Epithelial cell of prostate (primary cell): ENCODE measurements around the gene RORC.
A peak's percentile ranks its signal among the peaks of the same experiment; 100 is the strongest.

Experiments
- DNase-seq: peaks from one replicate; pipeline ENCODE4 v3.0.0-alpha.2; 2011; ENCODE audit warnings: low read depth, low spot score
- H3K27ac ChIP-seq: fragments of 450-650 bp; 2 replicates; pipeline ENCODE4 v1.5.1; 2017; ENCODE audit warnings: mild to moderate bottlenecking

RORC gene

DNA sequence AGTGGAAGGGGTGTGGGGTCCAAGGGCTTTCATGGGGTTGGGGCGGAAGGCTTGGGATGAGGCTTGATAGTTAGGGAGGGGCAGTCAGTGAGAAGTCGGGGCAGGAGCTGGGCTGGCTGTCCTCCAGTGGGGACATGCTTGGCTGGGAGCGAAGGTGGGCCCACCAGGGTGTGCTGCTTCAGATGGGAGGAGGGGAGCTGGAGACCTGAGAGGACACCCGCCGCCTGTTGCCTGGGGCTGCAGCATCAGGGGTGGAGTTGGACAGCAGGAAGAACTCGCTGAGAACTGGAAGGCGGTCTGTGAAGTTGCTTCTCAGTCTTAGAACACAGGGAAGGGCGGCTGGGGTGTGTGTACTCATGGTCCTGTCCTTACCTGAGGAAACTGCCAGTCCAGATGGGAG is 20.3 kb upstream of the RORC start:
- H3K27ac ChIP-seq, result no peak overlapping the region
- DNase-seq, result no peak

DNA sequence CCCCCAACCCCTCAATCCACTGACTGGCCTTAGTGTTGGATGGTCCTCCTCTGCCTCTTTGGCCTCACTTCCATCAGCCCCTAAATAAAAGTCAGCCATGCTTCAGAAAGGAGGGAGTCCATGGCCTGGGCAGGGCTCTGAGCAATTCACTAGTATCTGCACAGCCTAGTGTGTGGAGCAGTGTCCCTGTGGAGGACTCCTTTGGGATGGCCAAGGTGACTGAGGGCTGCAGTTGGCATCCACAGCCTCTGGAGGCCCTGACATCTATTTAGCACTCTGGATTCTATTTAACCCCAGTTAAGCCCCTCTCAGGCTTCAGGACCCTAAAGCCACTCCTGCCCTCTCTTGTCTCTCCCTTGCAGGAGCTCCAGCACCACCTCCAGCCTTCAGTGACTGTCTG is 18.3 kb upstream of the RORC start:
- no peak overlapping the region for H3K27ac ChIP-seq
- DNase-seq, result no peak

DNA sequence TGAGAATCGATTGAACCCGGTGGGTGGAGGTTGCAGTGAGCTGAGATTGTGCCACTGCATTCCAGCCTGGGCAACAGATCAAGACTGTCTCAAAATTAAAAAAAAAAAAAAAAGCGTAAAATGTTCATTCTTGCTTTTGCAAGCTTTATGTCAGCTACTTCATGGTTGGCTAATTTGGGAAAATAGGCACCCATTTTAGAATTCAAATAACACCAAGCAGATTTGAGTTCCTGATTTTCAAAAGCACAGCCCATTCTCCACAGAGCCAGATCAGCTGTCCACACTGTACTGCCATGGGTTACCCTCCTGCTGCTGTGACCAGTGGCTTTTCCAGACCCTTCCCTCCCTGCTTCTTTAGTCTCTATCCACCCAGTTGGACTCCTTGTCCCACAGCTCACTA is 17.5 kb upstream of the RORC start:
- DNase-seq, result no peak
- H3K27ac ChIP-seq, result no peak overlapping the region

DNA sequence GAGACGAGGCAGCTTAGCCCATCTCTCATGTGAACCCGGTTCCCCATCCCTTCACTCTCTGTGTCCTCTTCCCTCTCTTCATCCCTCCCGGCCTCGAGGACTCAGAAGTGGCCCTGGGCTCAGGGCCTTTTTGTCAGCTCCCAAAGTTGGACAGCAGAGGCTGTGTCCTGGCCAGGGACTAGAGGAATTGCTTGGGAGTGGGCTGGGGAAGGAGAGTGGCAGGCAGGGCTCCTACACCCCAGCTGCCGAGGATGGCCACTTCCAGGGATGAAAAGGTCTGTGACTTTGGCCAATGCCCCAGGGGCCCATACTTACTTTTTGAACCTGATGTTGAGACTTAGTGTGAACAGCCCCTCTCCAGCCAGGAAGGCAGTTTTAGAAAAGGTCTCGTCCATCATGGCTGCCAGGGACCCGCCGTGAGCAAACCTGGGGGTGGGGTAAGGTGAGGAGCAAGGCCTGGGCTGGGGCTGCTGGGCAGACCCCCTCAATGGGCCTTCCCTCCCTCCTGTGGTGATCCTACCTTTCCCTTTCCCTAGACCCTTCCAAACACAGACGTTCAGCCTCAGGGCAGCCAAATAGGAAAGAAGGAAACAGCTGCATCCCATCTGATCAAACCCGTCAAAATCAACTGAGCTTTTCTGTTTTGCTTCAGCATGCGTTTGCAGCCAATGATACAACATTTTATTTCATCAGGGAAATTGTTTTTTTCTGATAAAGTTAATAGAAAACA is 16.4 kb upstream of the RORC start:
- no peak for DNase-seq
- H3K27ac ChIP-seq, result no peak overlapping the region

DNA sequence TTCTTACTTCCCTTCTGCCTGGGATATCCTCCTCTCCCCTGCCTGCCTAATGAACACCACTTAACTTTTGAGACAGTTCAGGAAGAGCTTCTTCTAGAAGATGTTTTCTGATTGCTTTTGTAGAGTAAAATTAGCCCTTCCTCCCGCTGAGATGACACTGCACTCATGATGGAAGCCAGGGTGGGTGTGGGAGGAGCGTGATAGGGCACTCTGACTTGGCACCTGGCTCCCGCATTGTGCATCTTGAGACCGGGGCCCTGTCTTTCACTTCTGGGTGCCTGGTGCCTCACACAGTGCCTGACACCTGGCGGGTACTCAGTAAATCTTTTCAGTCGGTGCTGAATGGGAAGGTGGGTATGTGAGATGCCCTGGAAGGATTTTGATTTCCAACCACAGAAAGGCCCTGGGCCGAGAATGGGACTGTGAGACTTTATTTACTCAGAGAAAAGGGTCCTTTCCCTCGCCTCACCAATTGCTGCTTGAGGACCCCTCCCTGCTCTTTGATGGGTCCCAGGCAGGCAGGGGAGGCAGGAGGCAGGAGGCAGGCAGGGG is 15.2 kb upstream of the RORC start:
- no peak for DNase-seq
- H3K27ac ChIP-seq, result no peak overlapping the region

DNA sequence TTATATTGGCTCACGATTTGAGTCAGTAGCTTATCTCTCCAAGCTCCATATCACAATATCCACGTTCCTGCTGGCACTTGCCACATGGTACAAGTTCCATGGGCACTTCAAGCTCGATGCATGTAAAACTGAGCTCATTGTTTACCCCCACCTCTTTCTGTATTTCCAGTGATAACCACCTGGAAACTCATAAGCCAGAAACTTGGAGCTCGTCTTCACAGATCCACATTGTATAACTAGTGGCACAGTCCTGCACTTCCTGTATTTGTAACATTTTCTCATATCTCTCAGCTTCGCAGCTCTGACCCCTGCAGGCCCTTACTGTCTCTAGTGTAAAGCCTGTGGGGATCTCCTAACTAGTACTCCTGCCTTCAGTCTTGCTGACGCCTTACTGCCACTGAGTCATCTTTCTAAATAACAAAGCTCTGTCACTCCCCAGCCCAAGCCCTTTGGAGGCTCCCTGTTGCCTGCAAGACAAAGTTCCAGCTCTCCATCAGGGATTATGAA is 14.5 kb upstream of the RORC start:
- no peak for DNase-seq
- no peak overlapping the region for H3K27ac ChIP-seq

DNA sequence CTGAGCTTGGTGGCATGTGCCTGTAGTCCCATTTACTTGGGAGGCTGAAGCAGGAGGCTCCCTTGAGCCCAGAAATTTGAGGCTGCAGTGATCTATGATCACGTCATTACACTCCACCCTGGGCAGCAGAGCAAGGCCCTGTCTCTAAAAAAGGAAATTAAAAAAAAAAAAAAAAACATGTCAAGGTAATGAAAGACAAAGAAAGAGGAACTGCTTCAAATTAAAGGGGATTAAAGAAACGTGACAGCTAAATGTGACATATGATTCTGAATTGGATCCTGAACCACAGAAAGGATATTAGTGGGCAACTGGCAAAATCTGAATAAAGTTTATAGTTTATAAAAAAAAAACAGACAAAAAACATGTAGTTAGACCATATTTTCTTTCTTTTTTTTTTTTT is 11.8 kb upstream of the RORC start:
- DNase-seq, result no peak

DNA sequence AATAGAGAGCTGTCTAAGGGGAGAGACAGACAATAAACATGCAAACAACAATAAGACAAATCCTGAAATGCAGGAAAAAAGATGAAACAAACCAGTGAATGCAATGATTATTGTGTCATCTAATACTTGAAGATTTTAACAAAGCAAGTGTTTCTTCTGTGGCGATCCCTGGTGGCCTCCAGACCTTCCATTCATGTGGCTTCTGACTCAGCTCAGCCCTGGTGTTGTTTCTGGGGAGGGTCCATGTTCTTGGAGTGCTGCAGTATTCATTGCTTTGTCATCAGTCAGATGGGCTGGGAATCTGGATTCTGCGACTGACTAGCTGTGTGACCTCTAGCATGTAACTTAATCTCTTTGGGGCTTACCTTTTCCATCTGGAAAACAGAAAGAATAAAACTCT is 9.5 kb upstream of the RORC start:
- DNase-seq, result no peak
- peak overlapping the region; percentile 86 for H3K27ac ChIP-seq

More for the DNA sequence above, 11.8 kb upstream of the RORC start:
- no peak overlapping the region for H3K27ac ChIP-seq

DNA sequence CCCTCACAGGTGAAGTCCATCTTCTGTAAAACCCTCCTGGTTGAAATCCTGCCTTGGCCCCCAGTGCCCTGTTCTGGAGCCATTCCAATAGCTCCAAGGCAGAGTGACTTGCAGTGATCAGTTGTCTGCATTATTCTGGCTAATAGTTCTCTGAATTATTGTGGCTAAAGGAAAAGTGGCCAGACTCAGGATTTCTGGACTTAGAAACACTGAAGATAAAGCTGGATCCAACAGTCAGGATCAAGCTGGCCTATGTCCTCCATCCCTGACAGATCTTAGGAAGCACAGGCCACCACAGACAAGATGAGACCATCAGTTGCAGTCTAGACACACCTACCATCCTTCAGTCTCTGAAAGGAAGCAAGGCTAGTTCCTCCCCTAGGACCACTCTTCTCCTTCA is 8.8 kb upstream of the RORC start:
- peak overlapping the region; percentile 86 for H3K27ac ChIP-seq
- DNase-seq, result no peak

DNA sequence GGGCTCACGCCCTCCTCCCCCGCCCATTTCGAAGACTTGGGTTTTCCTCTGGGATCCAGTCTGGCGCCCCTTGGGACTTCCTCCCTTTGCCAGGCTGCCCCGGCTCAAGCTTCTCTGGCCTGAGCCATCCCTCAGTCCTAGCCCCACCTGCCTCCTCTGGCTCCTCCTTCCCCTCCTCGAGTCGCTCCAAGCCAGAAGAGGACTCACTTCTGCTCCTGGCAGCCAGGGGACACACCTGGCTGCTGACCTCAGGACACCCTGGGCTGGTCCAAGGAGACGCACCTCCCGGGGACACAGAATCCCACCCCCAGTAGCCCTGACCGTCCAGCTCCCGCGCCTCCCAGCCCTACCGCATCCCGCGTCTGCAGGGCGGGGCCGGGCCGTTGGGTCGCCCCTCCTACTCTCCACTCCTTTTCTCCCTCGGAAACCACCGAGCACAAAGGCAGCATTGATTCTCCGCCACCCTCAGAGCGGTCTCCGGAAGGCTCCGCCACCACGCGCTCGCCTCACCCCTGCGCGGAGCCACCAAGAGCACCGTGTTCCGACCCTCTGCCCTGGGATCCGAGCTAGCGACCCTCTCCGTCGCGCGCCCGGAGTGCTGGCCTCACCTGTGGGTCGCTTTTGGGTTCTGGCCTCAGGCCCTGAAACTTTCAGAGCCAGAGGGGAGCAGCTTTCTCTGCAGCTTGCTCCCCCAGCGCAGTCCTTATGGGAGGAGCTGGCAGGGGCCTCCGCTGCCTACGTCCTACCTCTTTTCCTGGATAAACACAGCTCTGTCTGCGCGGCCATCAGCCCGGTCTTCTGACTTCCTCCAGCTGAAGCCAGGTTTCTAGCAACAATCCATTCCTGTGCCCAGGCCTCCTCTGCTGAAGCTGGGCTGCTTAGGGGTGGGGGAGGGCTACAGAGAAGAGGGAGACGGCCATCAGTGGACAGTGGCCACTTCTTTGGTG is 8.1 kb upstream of the RORC start, which contains the start of gene C2CD4D:
Gene C2CD4D (minus strand): TSS at position 364 of the 947 bp plus-strand sequence. CDS start 831 bp downstream, outside the sequence.
- peak within 1 kb of the TSS; percentile 86 for H3K27ac ChIP-seq
- DNase-seq, result no peak

DNA sequence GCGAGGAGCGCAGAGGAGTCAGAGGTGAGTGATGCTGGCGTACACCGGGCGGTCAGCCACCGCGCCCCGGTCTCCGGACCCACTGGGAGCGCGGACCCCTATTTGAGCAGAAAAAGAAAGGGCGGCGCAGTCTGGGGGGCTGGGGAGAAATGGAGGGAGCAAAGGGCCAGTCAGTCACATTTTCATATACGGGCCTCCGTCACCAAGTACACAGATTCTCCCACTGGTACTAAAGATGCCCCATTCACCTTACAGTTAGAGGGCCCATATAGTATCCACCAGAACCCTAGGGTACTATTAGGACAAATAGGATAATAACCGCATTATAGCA is 7.4 kb upstream of the RORC start:
- DNase-seq, result no peak
- peak overlapping the region; percentile 86 for H3K27ac ChIP-seq

DNA sequence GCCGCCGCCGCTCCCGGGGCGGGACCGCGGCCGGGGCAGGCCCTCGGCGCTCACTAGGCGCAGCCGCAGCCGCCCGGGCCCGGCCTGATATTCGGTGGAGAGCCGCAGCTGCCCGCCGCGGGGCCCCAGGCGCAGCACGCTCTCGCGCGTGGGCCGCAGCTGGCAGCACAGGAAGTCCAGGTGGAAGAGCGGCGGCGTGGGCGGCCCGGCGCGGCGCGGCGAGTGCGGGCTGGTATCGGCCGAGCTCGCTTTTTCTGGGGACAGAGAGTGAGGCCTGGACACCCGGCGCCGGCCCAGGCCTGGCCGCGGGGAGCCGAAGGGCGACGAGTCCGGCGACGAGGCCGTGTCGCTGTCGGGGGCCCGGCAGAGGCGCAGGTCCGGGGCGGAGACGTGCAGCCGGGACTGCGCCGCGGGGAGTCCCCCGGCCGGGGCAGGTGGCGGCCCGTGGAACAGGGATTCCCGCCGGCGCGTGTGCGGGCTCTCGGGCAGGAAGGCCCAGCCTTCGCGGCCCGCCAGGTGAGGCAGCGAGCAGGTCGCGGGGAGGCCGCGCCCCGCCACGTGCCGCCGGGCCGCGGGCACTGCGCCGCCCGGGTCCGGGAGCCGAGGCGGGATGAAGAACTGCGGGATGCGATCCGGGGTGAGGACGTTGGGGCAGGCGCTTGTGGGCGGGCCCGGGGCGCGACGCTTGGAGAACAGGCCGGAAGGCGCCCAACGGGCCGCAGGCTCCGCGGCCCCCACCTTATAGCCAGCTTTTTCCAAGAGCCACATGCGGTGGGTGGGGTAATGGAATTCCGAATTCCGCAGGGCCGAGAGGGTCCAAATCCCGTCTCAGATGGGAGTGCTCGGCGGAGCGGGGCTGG is 6.8 kb upstream of the RORC start:
- no peak for DNase-seq
- peak overlapping the region; percentile 80 for H3K27ac ChIP-seq

DNA sequence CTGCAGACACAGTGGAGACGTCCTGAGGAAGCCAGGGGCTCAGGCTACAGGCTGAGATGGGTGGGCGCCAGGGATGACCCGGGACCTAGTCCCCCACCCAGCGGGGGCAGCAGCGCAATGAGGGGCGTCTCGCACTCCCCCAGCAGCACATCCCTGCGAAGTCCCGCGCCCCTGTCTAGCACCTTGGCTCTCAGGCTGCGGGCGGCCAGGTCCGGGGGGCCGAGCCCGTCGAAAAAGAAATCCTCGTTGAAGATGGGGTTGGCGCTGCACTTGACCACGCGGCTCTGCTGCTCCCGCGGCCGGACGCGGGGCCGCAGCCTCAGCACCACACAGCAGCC is 6.3 kb upstream of the RORC start:
- H3K27ac ChIP-seq, result peak overlapping the region; percentile 80
- DNase-seq, result no peak

DNA sequence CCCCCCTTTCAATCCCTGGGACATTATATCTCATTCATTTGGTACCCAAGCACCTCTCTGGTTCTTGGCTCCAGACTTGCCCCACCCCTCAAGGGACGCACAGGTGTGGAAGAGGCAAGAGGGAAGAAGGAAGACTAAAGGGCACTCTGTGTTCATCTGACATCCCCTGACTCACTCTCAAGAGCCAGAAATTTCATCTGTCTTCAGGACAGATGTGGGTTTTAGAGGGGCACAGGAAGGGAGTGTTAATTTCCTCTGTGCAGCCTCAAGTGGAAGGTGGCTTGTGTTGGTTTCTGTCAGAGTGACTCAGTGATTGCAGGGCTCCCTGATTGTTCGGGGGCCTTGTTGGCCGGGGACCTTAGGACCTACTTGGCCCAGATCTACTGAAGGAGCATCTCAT is 5.6 kb upstream of the RORC start:
- peak overlapping the region; percentile 80 for H3K27ac ChIP-seq
- DNase-seq, result no peak

DNA sequence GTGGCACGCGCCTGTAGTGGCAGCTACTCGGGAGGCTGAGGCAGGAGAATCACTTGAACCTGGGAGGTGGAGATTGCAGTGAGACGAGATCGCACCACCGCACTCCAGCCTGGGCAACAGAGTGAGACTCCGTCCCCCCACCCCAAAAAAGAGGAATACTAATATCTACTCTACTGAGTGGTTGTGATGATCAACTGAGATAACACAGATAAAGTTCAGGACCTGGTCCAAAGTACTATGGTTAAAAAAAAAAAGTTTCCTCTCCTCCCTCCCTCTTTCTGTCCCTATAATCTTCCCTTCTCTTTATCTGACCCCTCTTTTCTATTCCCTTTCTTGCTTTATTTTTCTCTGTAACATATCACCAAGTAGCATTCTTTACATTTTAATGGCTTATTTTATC is 4.0 kb upstream of the RORC start:
- no peak overlapping the region for H3K27ac ChIP-seq
- DNase-seq, result no peak

DNA sequence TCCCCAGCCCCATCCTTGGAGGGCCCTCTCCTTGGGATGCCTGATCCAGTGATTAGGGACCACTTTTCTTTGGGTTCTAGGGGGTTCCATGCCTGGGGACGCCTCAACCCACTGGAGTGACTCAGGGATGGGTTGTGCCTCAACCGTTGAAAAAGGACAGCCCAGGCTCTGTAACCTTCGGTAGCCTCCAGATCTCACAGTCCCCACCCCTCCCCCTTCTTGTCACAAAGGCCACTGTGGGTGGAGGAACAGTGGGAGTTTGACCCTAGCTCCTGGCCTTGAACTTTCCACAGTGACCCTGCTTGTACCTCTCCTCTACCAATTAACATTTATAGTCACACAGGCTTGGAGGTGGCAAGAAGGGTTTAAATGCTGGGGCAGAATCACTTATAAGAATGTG is 2.6 kb upstream of the RORC start:
- no peak overlapping the region for H3K27ac ChIP-seq
- no peak for DNase-seq

DNA sequence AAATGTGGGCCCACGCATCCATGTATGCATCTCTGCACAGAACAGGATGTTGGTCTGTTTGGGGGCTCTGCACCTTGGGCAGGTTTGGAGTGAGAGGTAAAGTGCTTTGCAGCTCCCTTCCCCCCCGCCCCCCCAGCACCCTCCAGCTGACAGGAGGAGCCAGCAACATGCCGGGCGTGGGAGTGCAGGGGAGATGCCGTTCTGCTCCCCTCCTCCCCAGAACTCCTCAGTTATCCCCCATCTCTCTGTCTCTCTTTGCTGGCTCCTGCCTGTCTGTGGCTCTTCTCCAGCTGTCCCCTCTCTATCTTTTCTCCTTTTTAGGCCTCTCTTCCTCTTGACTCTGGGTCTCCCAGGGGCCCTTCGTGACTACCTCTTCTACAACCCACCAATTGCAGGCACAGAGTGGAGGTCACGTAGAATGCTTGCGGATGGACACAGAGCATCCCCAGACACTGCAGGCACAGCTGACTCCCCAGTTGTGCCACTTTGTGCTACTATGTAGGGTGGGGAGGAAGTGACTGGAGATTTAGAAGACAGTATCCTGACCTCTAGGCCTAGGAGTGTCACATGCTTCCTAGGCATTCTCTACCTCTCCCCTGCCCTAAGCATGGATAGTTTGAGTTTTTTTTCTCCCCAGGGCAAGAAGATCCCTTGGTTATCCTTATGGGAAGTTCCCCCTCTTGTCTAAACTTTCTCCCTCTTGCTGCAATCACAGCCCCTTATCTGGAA is 1.7 kb upstream of the RORC start:
- no peak for DNase-seq

DNA sequence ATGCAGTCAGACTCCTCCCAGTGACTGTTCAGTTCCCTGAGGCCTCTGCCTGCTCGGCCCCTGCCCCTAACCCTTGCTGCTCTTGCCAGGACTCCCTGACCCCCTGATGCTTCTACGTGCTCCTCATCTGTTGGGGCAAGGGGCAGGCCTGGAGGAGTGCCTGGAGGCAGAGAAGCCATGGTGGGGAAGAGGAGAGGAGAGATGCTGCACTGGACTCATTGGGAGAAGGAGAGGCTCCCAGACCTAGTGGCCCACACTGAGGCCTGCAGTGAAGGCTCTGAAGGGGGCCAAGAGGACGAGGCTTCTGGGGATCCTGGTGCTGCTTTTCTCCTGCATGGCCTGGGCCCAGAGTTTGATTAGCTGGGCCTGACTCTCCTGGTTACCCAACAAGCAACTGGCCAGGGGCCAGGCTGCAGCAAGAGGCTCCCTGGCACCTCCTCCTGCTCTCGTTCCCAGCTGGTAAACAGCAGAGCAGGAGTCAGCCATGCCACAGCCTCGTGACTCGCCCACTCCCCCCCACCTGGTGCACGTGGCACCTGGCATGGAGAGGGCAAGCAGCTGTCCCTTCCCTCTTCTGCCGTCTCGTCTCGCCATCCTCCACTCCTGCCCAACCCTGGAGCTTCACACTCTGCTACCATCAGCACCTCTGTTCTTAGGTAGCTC is 847 bp upstream of the RORC start:
- no peak for DNase-seq
- no peak overlapping the region for H3K27ac ChIP-seq

More for the DNA sequence above, 1.7 kb upstream of the RORC start:
- no peak overlapping the region for H3K27ac ChIP-seq

DNA sequence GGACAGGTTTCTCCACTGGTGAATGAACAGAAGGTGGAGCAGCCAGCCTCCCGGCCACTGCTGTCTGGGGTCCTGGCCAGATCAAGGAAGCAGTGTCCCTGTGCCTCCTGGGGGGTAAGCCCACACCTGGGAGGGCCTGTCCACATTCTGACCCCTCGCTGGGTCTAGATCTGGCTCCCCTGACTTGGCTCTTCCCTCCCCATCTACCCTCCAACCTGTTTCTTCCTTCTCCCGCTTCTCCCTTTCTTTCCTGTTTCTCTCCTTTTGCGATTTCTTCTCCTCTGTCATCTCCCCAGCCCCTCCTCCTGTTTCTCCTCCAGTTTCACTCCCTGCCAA is 378 bp downstream of the RORC start:
- DNase-seq, result no peak
- no peak overlapping the region for H3K27ac ChIP-seq
